HG03575 (cell line): ENCODE data around the gene TBC1D14.

Experiments
- ATAC-seq: cut with Tn5 transposase; IDR thresholded peaks from one replicate; pipeline ENCODE4 v1.9.1; 2021; ENCODE audit not compliant: unreplicated experiment, insufficient number of reproducible peaks, low FRiP score; ENCODE audit errors: extremely low read depth

Gene TBC1D14

GRCh38 chr4:7024336-7024890, 114.8 kb downstream of the TBC1D14 start:
- no peak for ATAC-seq

- no peak for ATAC-seq
These were observed 115.5 kb downstream of the TBC1D14 start for GRCh38 chr4:7025040-7025602.

- no peak for ATAC-seq
These were observed 116.5 kb downstream of the TBC1D14 start for GRCh38 chr4:7026107-7026506.

GRCh38 chr4:7027284-7027683, 117.7 kb downstream of the TBC1D14 start:
- ATAC-seq, result no peak

- ATAC-seq, result no peak
These were observed 118.3 kb downstream of the TBC1D14 start for GRCh38 chr4:7027913-7028312.

GRCh38 chr4:7029212-7029611, 119.6 kb downstream of the TBC1D14 start:
- no peak for ATAC-seq

- ATAC-seq, result no peak
These were observed 120.3 kb downstream of the TBC1D14 start for GRCh38 chr4:7029921-7030320.

- no peak for ATAC-seq
These were observed 121.2 kb downstream of the TBC1D14 start for GRCh38 chr4:7030856-7031255.

GRCh38 chr4:7031558-7032449, 122.2 kb downstream of the TBC1D14 start:
- ATAC-seq, result no peak

- no peak for ATAC-seq
These were observed 123.0 kb downstream of the TBC1D14 start for GRCh38 chr4:7032596-7032995.

GRCh38 chr4:7034262-7035081, 124.8 kb downstream of the TBC1D14 start:
- ATAC-seq, result no peak

GRCh38 chr4:7037425-7037824, 127.8 kb downstream of the TBC1D14 start:
- no peak for ATAC-seq

- ATAC-seq, result no peak
These were observed 131.1 kb downstream of the TBC1D14 start for GRCh38 chr4:7040765-7041164.

- ATAC-seq, result no peak
These were observed 131.6 kb downstream of the TBC1D14 start for GRCh38 chr4:7041246-7041645.

- ATAC-seq, result no peak
These were observed 132.3 kb downstream of the TBC1D14 start for GRCh38 chr4:7041801-7042502.

- peak; percentile 35 for ATAC-seq
These were observed 133.1 kb downstream of the TBC1D14 start for GRCh38 chr4:7042503-7043283.

- ATAC-seq, result peak; percentile 12
These were observed 133.9 kb downstream of the TBC1D14 start, which contains the start of gene TADA2B for GRCh38 chr4:7043284-7044136. TSS of gene TADA2B (plus strand) at chr4:7043372. CDS start at chr4:7043580, 208 bp downstream.
